Nasal cavity respiratory epithelium epithelial cell of viscerocranial mucosa (primary cell): ENCODE results near the gene PSME3. TPM values are rescaled to one million over a fixed set of nuclear protein-coding genes. Genes with fewer than 3 reads are reported as not detected.

Experiments used
- total RNA-seq: library from RNA; depleted of rRNA; stranded (reverse); fragments of >200 nt; gene quantifications from 2 replicates; pipeline ENCODE4 v1.2.3, GENCODE V29; 2014

The PSME3 gene
- total RNA-seq = 86.5 and 115 TPM in 2 replicates

GRCh38 chr17:42832934-42833766, at the start of gene PSME3:
PSME3 (plus strand) TSS chr17:42833397; CDS start chr17:42833632, 235 bp downstream.

GRCh38 chr17:42798383-42799380, 34.5 kb upstream of the PSME3 start, which contains the start of the genes CNTD1 and COA3:
CNTD1 (plus strand) TSS chr17:42798861; CDS start chr17:42799068, 207 bp downstream.
COA3 (minus strand) TSS chr17:42798704; CDS start chr17:42798681, 23 bp downstream.

GRCh38 chr17:42844271-42844670, 11.1 kb downstream of the PSME3 start, which contains the start of gene AOC2:
AOC2 (plus strand) TSS chr17:42844580; CDS start chr17:42844627, 47 bp downstream.

GRCh38 chr17:42850954-42851353, 17.8 kb downstream of the PSME3 start, which contains the start of gene AOC3:
AOC3 (plus strand) TSS chr17:42851199; CDS start chr17:42851344, 145 bp downstream.

Other genes with a start within 250 kb of the PSME3 start
- gene RETREG3, start 224.0 kb upstream of the PSME3 start, total RNA-seq = 77.7 and 78.3 TPM in 2 replicates
- 11.3 and 27.1 TPM in 2 replicates for gene TUBG1, start 223.7 kb upstream of the PSME3 start, total RNA-seq
- gene TUBG2, start 174.1 kb upstream of the PSME3 start, total RNA-seq = 3.4 and 5.3 TPM in 2 replicates
- gene PLEKHH3, start 156.4 kb upstream of the PSME3 start, total RNA-seq = 16.4 and 31.0 TPM in 2 replicates
- gene CCR10, start 151.6 kb upstream of the PSME3 start, total RNA-seq = under 0.01 and 0.21 TPM in 2 replicates
- gene CNTNAP1, start 150.9 kb upstream of the PSME3 start, total RNA-seq = under 0.01 and 0.71 TPM in 2 replicates
- gene EZH1, start 88.4 kb upstream of the PSME3 start, total RNA-seq = 13.0 and 17.4 TPM in 2 replicates
- gene RAMP2, start 72.2 kb upstream of the PSME3 start, total RNA-seq = not detected in 2 replicates
- 52.1 and 66.3 TPM in 2 replicates for gene VPS25, start 59.9 kb upstream of the PSME3 start, total RNA-seq
- under 0.01 and 0.57 TPM in 2 replicates for gene WNK4, start 52.8 kb upstream of the PSME3 start, total RNA-seq
- 32.1 and 41.7 TPM in 2 replicates for gene COA3, start 34.7 kb upstream of the PSME3 start, total RNA-seq
- not detected in 2 replicates for gene CNTD1, start 34.5 kb upstream of the PSME3 start, total RNA-seq
- gene BECN1, start 9.1 kb upstream of the PSME3 start, total RNA-seq = 118 and 125 TPM in 2 replicates
- 0.68 and 2.7 TPM in 2 replicates for gene AOC2, start 11.2 kb downstream of the PSME3 start, total RNA-seq
- gene AOC3, start 17.8 kb downstream of the PSME3 start, total RNA-seq = under 0.01 and 0.57 TPM in 2 replicates
- not detected in 2 replicates for gene G6PC1, start 67.4 kb downstream of the PSME3 start, total RNA-seq
- gene AARSD1, start 131.1 kb downstream of the PSME3 start, total RNA-seq = 17.4 and 19.9 TPM in 2 replicates
- gene PTGES3L, start 146.7 kb downstream of the PSME3 start, total RNA-seq = under 0.01 TPM in 1 of 2 replicates, not detected in the other
- gene RUNDC1, start 147.2 kb downstream of the PSME3 start, total RNA-seq = 11.6 and 15.3 TPM in 2 replicates
- gene RPL27, start 165.0 kb downstream of the PSME3 start, total RNA-seq = 811 and 1,441 TPM in 2 replicates
- 1.4 and 3.4 TPM in 2 replicates for gene IFI35, start 173.4 kb downstream of the PSME3 start, total RNA-seq
- gene VAT1, start 189.0 kb downstream of the PSME3 start, total RNA-seq = 82.0 and 132 TPM in 2 replicates
- under 0.01 and 0.07 TPM in 2 replicates for gene RND2, start 191.8 kb downstream of the PSME3 start, total RNA-seq